Endothelial cell of umbilical vein (primary cell): ENCODE results near the gene ACSS1. TPM values are rescaled to one million over a fixed set of nuclear protein-coding genes. Genes with fewer than 3 reads are reported as not detected.

ENCODE experiments used
- BruUV-seq: library from RNA; stranded (reverse); fragments of 400-500 nt; replicated peaks from 2 replicates; lab custom pipeline; 2021; lab: Mats Ljungman, UMichigan
- CTCF ChIA-PET: fragments of 300-600, 350-600 bp; sonication (Branson Sonifier 250); formaldehyde crosslinking; loops from one replicate; lab custom pipeline; 2021; ENCODE audit warnings: antibody characterized with exemption, inconsistent platforms; lab: Charles Lee
- POLR2A ChIA-PET: fragments of 300-600, 350-600 bp; sonication (Branson Sonifier 250); formaldehyde crosslinking; loops from one replicate; lab custom pipeline; 2021; ENCODE audit warnings: antibody characterized with exemption, inconsistent platforms; lab: Charles Lee
- DNase-seq: peaks from one replicate; pipeline ENCODE4 v3.0.0-alpha.2; 2011; ENCODE audit warnings: low read depth, low spot score
- FAIRE-seq: peaks from 2 replicates; lab custom pipeline; 2011; peaks lifted over from hg19 to GRCh38; lab: Jason Lieb, UNC
- H2AFZ ChIP-seq: 2 replicates; pipeline ENCODE4 v1.6.0; 2012; ENCODE audit warnings: low read depth, low read length, control low read depth, inconsistent platforms
- H3K27ac ChIP-seq: 2 replicates; pipeline ENCODE4 v1.5.1; 2011; ENCODE audit warnings: low read depth, mild to moderate bottlenecking, control low read depth, low read length, moderate library complexity; ENCODE audit not compliant: insufficient read depth
- H3K27me3 ChIP-seq, 2 experiments: 2 replicates each; pipeline versions ENCODE4 v1.6.0 to v1.6.1; 2011; ENCODE audit warnings: low read length in 2 of 2, mixed read lengths in 1 of 2; ENCODE audit not compliant: control insufficient read depth in 2 of 2, insufficient read depth in 2 of 2
- H3K36me3 ChIP-seq, 2 experiments: 2 replicates in 1 of 2; 3 replicates in 1 of 2; pipeline ENCODE4 v1.5.1; 2011; ENCODE audit warnings: low read length in 2 of 2, mild to moderate bottlenecking in 1 of 2, moderate library complexity in 1 of 2; ENCODE audit not compliant: control insufficient read depth in 2 of 2, insufficient read depth in 2 of 2; ENCODE audit errors: extremely low read depth in 1 of 2
- H3K4me1 ChIP-seq: 3 replicates; pipeline ENCODE4 v1.5.1; 2011; ENCODE audit warnings: mild to moderate bottlenecking, low read length; ENCODE audit not compliant: control insufficient read depth, insufficient read depth; ENCODE audit errors: extremely low read depth
- H3K4me2 ChIP-seq: 2 replicates; pipeline ENCODE4 v1.6.1; 2011; ENCODE audit warnings: low read length, control low read depth, mixed read lengths; ENCODE audit not compliant: insufficient read depth
- H3K4me3 ChIP-seq, 3 experiments: fragments of 200-600 bp in 1 of 3; sonication (generic), shearing (Covaris generic) in 1 of 3; replicated peaks in 1 of 3; 2 replicates each; pipeline ENCODE4 v1.5.1; 2011 to 2016; ENCODE audit warnings: control low read depth in 3 of 3, low read length in 3 of 3, mild to moderate bottlenecking in 2 of 3, inconsistent platforms in 1 of 3, low read depth in 1 of 3, moderate library complexity in 1 of 3; ENCODE audit not compliant: insufficient read depth in 1 of 3
- H3K79me2 ChIP-seq: 2 replicates; pipeline ENCODE4 v1.6.0; 2012; ENCODE audit warnings: low read length, inconsistent platforms; ENCODE audit not compliant: control insufficient read depth, insufficient read depth
- H3K9ac ChIP-seq: replicated peaks from 2 replicates; pipeline ENCODE3; 2011; ENCODE audit warnings: low read length, control low read depth; ENCODE audit not compliant: insufficient read depth; ENCODE audit errors: extremely low read depth
- H3K9me1 ChIP-seq: replicated peaks from 3 replicates; pipeline ENCODE4 v1.6.0; 2011; ENCODE audit warnings: mild to moderate bottlenecking, low read length; ENCODE audit not compliant: control insufficient read depth, insufficient read depth; ENCODE audit errors: extremely low read depth
- H3K9me3 ChIP-seq: replicated peaks from 2 replicates; pipeline ENCODE4 v1.5.1; 2012; ENCODE audit warnings: low read length, inconsistent platforms; ENCODE audit not compliant: control insufficient read depth, insufficient read depth
- H4K20me1 ChIP-seq: replicated peaks from 2 replicates; pipeline ENCODE3; 2011; ENCODE audit warnings: mild to moderate bottlenecking, low read length; ENCODE audit not compliant: control insufficient read depth, insufficient read depth; ENCODE audit errors: extremely low read depth
- CTCF ChIP-seq, 2 donors: IDR thresholded peaks; 1 replicate in 1 of 2; 2 replicates in 1 of 2; pipeline ENCODE4 v1.5.1; 2011; ENCODE audit warnings: low read length in 2 of 2, mild to moderate bottlenecking in 2 of 2, moderate library complexity in 2 of 2, control low read depth in 1 of 2, inconsistent platforms in 1 of 2, low read depth in 1 of 2; ENCODE audit not compliant: insufficient read depth in 1 of 2; ENCODE audit errors: extremely low read depth in 1 of 2
- EZH2 ChIP-seq: IDR thresholded peaks from 2 replicates; pipeline ENCODE4 v1.6.1; 2012; ENCODE audit warnings: borderline replicate concordance, low read depth, mild to moderate bottlenecking, moderate library complexity, low read length, inconsistent platforms; ENCODE audit not compliant: severe bottlenecking
- FOS ChIP-seq: IDR thresholded peaks from 2 replicates; pipeline ENCODE4 v1.6.1; 2011; ENCODE audit warnings: mild to moderate bottlenecking, low read length, moderate library complexity, borderline replicate concordance; ENCODE audit not compliant: insufficient read depth
- GATA2 ChIP-seq: IDR thresholded peaks from 2 replicates; pipeline ENCODE4 v1.7.0; 2011; ENCODE audit warnings: low read depth, mild to moderate bottlenecking, moderate library complexity, mixed read lengths, low read length; ENCODE audit not compliant: insufficient read length, insufficient read depth
- JUN ChIP-seq: IDR thresholded peaks from 2 replicates; pipeline ENCODE4 v1.6.1; 2011; ENCODE audit warnings: borderline replicate concordance, low read depth; ENCODE audit not compliant: insufficient read length, insufficient read depth
- MAX ChIP-seq: IDR thresholded peaks from 2 replicates; pipeline ENCODE4 v1.6.1; 2011; ENCODE audit not compliant: insufficient read depth, insufficient read length
- MYC ChIP-seq: IDR thresholded peaks from one replicate; pipeline ENCODE4 v1.6.1; 2011; ENCODE audit warnings: mild to moderate bottlenecking, low read depth, low read length
- POLR2A ChIP-seq: IDR thresholded peaks from 2 replicates; pipeline ENCODE4 v1.6.1; 2012; ENCODE audit warnings: low read depth, mild to moderate bottlenecking, control low read depth, low read length
- POLR2AphosphoS5 ChIP-seq: IDR thresholded peaks from 2 replicates; pipeline ENCODE4 v1.6.1; 2012; ENCODE audit warnings: low read depth, mild to moderate bottlenecking, control low read depth, low read length, moderate library complexity; ENCODE audit not compliant: insufficient read depth
- dilution Hi-C: fragments of 300-500 bp; cut with MboI; formaldehyde crosslinking; loops from one replicate; pipeline ENCODE4 v1.15.0; 2019; ENCODE audit warnings: low sequenced_read_pairs; ENCODE audit not compliant: extremely low pct_ligation_motif_present
- intact Hi-C: fragments of 100-400 bp; cut with micrococcal nuclease; formaldehyde crosslinking; loops from one replicate; pipeline ENCODE4 v1.10.0; 2022
- polyA plus RNA-seq, 4 experiments: library from polyadenylated mRNA; depleted of rRNA in 3 of 4; stranded (reverse) in 3 of 4; unstranded in 1 of 4; fragments of >200 nt; gene quantifications; 2 replicates each; pipeline versions ENCODE4 v1.2.1 to v1.2.3, GENCODE V29; 2011 to 2012; ENCODE audit warnings: missing spikeins in 1 of 4
- total RNA-seq: library from RNA; stranded (reverse); gene quantifications from 2 replicates; pipeline ENCODE4 v1.2.3, GENCODE V29; 2021

ACSS1 gene
- total and polyA plus RNA-seq, 2 donors (not counting 3 experiments of a cell fraction or from before 2014, with no cell fraction given) = 6.2 to 17.9 TPM

GRCh38 chr20:25054096-25054820 is 3.7 kb downstream of the ACSS1 start:
- CTCF ChIA-PET = interaction anchor here (0.7 kb wide), 1 partner anchor 83 kb away, joined by 3 read pairs; no protein-coding TSS in a partner anchor
- TF ChIP-seq JUN (no peak), GATA2 (no peak), FOS (no peak), POLR2A (no peak), CTCF (IDR thresholded peaks at IDR 0.05; ENCODE audit: extremely low read depth in 1 of 2, insufficient read depth in 1 of 2, low read depth in 1 of 2, low read length in 2 of 2) (no peak), MAX (no peak), POLR2AphosphoS5 (no peak), EZH2 (no peak), MYC (no peak)
- Histone ChIP-seq H3K4me2 (no peak overlapping the region), H3K79me2 (no peaks in the 10 kb centered on the region), H3K27me3 (peaks cover 0 to 5% of the 10 kb centered on the region in 2 experiments), H2AFZ (no peak overlapping the region), H3K4me1 (peaks cover 7% of the 10 kb centered on the region), H3K27ac (no peak overlapping the region), H3K36me3 (no peaks in the 10 kb centered on the region), H3K4me3 (no peak overlapping the region), H3K9me3 (no peaks in the 10 kb centered on the region), H4K20me1 (no peaks in the 10 kb centered on the region), H3K9ac (no peak overlapping the region), H3K9me1 (no peaks in the 10 kb centered on the region)
- intact Hi-C loops (no loop called here), dilution Hi-C loops (no loop called here)
- no peak for FAIRE-seq
- no peak for DNase-seq
- POLR2A ChIA-PET = no interaction called here
- no TSS peak for BruUV-seq
